ENCODE measurements around the gene DTNA.
"Not testable (repeated sequence)": the region's sequence is repeated elsewhere in the genome, so short reads cannot be mapped to it uniquely, and the experiment has no call there.

DTNA gene

GRCh38 chr18:34726286-34727004, 16.3 kb downstream of the DTNA start:
- no peak for DNase-seq

GRCh38 chr18:34729264-34729663, 19.2 kb downstream of the DTNA start:
- no peak for DNase-seq

- no peak for DNase-seq
Measured at GRCh38 chr18:34729740-34730355, 19.8 kb downstream of the DTNA start.

GRCh38 chr18:34730774-34731173, 20.7 kb downstream of the DTNA start:
- DNase-seq, result no peak

DNA sequence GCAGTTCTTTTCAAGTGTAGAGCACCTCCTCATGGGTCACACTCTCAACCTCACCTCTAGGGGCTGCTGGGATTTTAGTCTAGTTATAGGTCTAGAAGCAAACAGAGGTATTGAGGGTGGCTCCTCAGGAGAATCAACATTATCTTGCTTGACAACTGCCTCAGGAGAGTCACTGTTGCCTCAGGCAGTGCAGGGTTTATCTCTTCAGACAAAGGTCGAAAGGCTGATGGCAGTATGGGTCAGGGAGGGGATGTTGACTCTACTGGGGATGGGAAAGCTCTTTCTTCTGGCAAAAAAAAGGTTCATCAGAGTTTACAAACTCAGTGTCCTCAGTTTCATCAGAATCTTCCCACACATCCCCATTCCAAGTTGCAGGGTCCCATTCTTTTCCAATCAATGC, 24.0 kb downstream of the DTNA start:
- DNase-seq, result no peak

DNA sequence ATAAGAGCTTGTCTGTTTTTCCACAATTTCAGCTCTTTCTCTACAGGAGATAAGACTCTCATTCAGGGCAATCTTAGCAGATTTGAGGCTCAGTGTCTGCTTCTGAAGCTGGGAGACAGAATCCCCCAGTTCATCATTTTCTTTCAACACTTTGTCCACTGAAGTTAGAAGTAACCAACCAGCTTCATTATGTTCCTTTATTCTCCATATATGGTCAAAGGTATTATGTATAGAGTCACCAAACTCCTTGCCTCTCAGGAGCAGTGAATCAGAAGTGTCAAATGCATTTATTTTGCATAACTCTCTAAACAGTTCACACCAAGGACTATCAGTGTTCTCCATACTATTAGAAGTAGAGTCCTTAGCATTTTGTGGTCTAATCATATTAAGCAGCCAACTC, 24.4 kb downstream of the DTNA start:
- DNase-seq, result not testable (repeated sequence)

- DNase-seq, result no peak
Measured at GRCh38 chr18:34738175-34738894, 28.2 kb downstream of the DTNA start.

- no peak for DNase-seq
Measured at GRCh38 chr18:34740101-34740500, 30.0 kb downstream of the DTNA start.

GRCh38 chr18:34740724-34741123, 30.6 kb downstream of the DTNA start:
- DNase-seq, result no peak

DNA sequence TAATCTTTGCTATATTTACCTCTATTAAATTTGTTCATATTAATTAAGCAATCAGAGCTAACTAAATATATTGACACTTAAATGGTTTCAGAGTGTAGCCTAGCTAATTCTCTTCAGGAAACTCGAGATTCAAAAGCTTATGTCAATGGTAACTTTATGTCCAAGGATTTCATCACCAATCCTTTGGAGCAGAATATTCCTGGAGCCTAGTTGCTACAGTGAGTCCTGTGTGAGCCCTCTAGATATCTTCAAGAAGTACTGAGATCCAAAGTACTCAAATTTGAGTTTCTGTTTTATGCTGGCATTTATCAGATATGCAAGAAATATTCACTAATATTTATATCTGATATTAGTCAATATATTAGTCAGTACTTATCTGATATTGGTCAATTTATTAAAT, 31.3 kb downstream of the DTNA start:
- no peak for DNase-seq

DNA sequence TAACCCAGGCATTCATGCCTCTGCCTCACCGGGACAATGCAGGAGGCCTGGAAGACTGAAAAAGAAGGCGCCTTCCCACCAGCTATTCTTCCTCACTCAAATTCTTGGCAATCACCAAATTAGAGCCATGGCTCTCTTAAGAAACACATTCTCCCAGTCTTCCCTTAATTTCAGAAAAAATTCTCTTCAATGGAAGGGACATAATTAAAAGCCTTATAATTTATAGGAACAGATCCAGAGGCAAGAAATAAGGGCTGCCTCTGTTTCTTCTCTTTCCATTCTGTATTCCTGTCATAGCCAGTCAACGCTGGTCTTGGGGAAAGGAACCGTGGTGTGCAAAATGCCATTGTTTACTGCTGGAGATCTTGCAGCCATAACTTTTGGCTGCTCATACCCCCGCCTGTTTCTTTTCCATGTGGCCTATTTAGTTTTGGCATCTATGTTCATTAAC, 32.8 kb downstream of the DTNA start:
- DNase-seq, result no peak

GRCh38 chr18:34744569-34744968, 34.5 kb downstream of the DTNA start:
- no peak for DNase-seq

DNA sequence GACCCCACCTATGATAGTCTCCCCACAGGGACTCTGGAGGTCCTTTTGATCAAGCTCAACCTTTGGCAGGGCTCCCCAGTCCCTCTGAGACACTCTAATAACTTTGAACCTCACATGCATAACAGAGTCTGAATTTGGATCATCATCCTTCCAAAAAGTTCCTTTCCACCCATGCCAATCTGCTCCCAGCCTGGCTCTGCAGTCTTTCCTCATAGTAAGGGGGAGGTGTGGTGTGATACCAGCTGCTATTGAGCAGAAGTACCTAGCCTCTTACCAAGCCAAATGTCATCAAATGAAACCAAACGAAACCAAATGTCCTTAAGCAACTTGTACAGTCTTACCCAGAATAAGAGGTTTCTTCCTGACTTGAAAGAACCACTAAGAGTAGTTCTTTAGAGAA, 36.5 kb downstream of the DTNA start:
- no peak for DNase-seq

DNA sequence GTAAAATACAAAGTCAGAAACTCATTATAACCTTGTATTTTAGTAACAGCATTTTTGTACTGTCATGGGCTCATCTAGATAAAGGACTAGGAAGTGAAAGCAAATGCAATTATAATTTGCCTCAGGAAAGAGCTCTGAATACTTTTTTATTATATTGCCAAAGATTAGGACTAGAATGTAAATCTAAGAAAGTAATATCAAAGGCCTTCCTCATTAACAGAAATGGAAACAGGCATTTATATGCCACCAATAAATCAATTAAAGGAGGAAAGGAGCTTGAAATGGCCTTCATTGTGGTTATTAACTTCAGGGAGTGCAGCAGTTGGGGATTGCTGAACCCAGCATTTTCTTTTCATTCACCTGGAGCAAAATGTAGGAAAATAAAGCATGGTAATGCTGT, 39.6 kb downstream of the DTNA start:
- DNase-seq, result no peak

DNA sequence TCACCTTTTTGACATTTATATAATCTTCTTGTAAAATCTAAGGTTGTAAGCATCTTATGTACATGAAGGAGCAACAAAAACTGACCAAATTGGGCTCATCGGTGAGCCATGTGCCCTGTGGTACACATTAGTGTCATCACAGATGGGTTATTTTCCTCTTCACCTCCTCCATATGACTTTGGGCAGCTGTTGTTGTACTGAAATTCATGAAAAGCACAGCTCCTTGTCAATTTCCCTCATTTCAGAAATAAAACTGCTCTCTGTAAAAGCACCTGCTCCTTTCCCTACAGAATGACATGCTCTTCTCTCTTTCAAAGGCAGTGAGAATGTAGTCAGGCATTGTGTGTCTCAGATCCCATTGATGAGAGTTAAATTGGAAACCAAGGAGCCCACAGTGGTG, 42.0 kb downstream of the DTNA start:
- DNase-seq, result no peak

GRCh38 chr18:34754300-34754699, 44.2 kb downstream of the DTNA start:
- no peak for DNase-seq

DNA sequence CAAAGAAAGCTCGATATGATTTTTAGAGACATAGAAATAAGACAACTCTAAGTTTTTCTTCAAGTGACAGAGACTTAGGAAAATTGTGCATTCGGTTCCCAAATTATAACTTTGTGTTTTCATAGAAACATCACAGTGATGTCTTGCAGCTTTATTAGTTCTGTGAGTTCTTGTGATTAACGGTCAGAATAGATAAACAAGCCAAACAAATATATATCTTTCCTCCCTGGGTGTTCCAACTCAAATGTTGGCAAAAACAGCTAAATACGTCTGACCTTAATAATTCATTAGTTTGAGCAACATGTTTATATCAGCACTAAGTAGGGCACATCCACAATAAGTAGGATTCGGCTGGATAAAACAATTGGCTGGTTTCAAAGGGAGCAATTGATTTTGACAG, 47.6 kb downstream of the DTNA start:
- no peak for DNase-seq

DNA sequence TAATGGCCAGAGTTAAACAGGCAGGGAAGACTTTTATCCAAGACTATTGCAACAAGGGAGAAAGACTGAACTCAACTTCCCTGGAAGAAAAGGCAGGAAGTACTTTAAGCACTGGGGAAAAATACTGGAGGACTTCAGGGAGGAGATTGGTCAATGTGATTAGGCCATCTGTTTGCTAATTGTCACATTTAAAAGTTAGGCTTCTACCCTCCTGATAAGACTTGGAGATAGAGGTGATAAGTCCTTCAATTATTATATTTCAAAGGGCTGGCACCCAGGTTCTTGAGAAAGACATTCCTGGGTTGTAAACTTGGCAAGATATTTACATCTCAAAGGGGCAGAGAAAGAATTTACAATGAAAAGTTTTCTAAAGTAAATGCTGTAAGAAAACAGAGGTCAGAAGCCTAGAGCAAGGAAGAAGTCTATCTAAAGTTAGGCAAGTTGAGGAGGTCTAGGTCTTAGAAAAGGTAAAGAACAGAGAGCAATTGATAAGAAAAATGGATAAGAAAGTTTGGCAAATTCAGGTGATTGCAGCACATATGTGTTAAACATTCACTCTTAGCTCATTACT, 48.4 kb downstream of the DTNA start:
- no peak for DNase-seq

DNA sequence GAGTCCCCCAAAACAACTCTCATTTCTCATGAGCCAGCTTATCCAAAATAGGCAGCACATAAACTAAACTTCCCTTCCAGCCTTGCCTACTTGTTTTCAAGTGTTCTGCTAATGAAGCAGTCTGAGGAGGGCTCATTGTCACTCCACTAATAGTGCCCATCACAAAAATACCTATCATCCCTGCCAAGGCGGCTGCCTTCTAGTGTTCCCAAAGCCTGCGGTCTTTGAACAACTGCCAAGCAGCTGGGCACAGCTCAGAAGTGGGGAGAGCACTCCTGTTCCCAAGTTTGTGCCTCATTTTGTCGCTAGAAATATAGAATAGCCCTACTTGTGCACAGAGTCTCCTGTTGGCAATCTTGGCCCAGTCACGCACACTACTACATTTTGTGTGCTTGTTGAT, 50.3 kb downstream of the DTNA start:
- no peak for DNase-seq

- no peak for DNase-seq
Measured at GRCh38 chr18:34764451-34764850, 54.4 kb downstream of the DTNA start.

GRCh38 chr18:34767601-34768027, 57.5 kb downstream of the DTNA start:
- DNase-seq, result no peak

- no peak for DNase-seq
Measured at GRCh38 chr18:34771958-34772357, 61.9 kb downstream of the DTNA start.

DNA sequence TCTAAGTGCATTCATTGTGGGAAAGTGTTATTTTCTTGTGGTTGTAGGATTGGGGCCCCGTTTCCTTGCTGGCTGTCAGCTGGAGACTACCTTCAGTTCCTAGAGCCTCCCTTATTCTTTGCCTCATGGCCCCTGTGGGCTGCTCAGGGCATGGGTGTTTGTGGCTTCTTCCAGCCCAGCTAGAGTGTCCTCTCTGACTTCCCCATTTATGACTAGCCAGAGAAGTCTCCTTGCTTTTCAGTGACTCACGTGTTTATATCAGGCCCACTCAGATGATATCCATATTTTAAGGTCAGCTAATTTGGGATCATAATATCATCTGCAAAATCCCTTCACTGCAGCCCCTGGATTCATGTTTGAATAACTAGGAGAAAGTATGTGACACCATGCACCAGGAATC, 62.8 kb downstream of the DTNA start:
- no peak for DNase-seq

GRCh38 chr18:34773378-34773777, 63.3 kb downstream of the DTNA start:
- no peak for DNase-seq
